HCT116 (cell line): ENCODE results near the gene RNU1-1. TPM values are rescaled to one million over a fixed set of nuclear protein-coding genes. Genes with fewer than 3 reads are reported as not detected.
"Not testable (repeated sequence)": the region's sequence is repeated elsewhere in the genome, so short reads cannot be mapped to it uniquely, and the experiment has no call there.

Experiments used
- ATAC-seq: fragments of 200-7000 bp; cut with Tn5 transposase; 2 replicates; pipeline ENCODE4 v1.9.1; 2020; ENCODE audit warnings: mild to moderate bottlenecking, moderate library complexity
- BruUV-seq: library from RNA; stranded (reverse); fragments of 400-500 nt; replicated peaks from 2 replicates; lab custom pipeline; 2021; lab: Mats Ljungman, UMichigan
- CTCF ChIA-PET: fragments of 300-600 bp; sonication (Branson Sonifier 250); formaldehyde crosslinking; loops from one replicate; lab custom pipeline; 2021; ENCODE audit warnings: antibody characterized with exemption; lab: Charles Lee
- POLR2A ChIA-PET: fragments of 300-600, 350-600 bp; sonication (Branson Sonifier 250); formaldehyde crosslinking; loops from one replicate; lab custom pipeline; 2021; ENCODE audit warnings: antibody characterized with exemption; lab: Charles Lee
- RAD21 ChIA-PET, 2 experiments: fragments of 300-600 bp; sonication (Branson Sonifier 250); formaldehyde crosslinking; loops; one replicate each; lab custom pipeline; 2023; ENCODE audit warnings: low total read pairs in 2 of 2; ENCODE audit not compliant: uncharacterized antibody in 2 of 2, unreplicated experiment in 2 of 2, low non-redundant PET in 1 of 2; lab: Charles Lee
- DNase-seq: peaks from one replicate; pipeline ENCODE4 v3.0.0-alpha.2; 2010; ENCODE audit warnings: low read depth, low spot score
- H2AFZ ChIP-seq: fragments of 200-600 bp; shearing (Covaris generic), sonication (generic); 2 replicates; pipeline ENCODE4 v1.6.1; 2017; ENCODE audit warnings: low read depth, mixed run types, mixed read lengths, antibody characterized with exemption, low read length; ENCODE audit not compliant: poor library complexity, severe bottlenecking
- H3K27ac ChIP-seq: 2 replicates; pipeline ENCODE4 v1.5.1; 2012; ENCODE audit warnings: low read depth, low read length
- H3K27me3 ChIP-seq: fragments of 200-600 bp; sonication (generic); 2 replicates; pipeline ENCODE4 v1.6.1; 2016; ENCODE audit warnings: mixed run types, low read length, mixed read lengths; ENCODE audit not compliant: insufficient read depth
- H3K36me3 ChIP-seq, 2 experiments: fragments of 200-500 bp in 1 of 2; fragments of 200-600 bp in 1 of 2; sonication (Bioruptor generic) in 1 of 2; sonication (generic) in 1 of 2; 2 replicates each; pipeline versions ENCODE4 v1.5.1 to v1.6.1; 2014 to 2016; ENCODE audit warnings: low read length in 2 of 2, inconsistent platforms in 1 of 2, mixed read lengths in 1 of 2, mixed run types in 1 of 2; ENCODE audit not compliant: insufficient read depth in 2 of 2, control insufficient read depth in 1 of 2
- H3K4me1 ChIP-seq, 2 experiments: fragments of 200-600 bp in 1 of 2; sonication (generic) in 1 of 2; 2 replicates each; pipeline versions ENCODE4 v1.5.1 to v1.6.1; 2012 to 2017; ENCODE audit warnings: low read length in 2 of 2, inconsistent platforms in 1 of 2, mild to moderate bottlenecking in 1 of 2, mixed read lengths in 1 of 2, mixed run types in 1 of 2, moderate library complexity in 1 of 2; ENCODE audit not compliant: insufficient read depth in 2 of 2, control insufficient read depth in 1 of 2
- H3K4me2 ChIP-seq: fragments of 200-600 bp; sonication (generic); 2 replicates; pipeline ENCODE4 v1.6.1; 2017; ENCODE audit warnings: mixed run types, low read length, mixed read lengths
- H3K4me3 ChIP-seq, 2 experiments: fragments of 200-600 bp in 1 of 2; sonication (generic) in 1 of 2; replicated peaks in 1 of 2; 2 replicates each; pipeline ENCODE4 v1.5.1; 2011 to 2016; ENCODE audit warnings: low read length in 2 of 2, control low read depth in 1 of 2, low read depth in 1 of 2, mild to moderate bottlenecking in 1 of 2, mixed read lengths in 1 of 2, mixed run types in 1 of 2
- H3K79me2 ChIP-seq: fragments of 200-600 bp; sonication (generic); 2 replicates; pipeline ENCODE4 v1.6.1; 2017; ENCODE audit warnings: mild to moderate bottlenecking, mixed run types, low read length, moderate library complexity, mixed read lengths; ENCODE audit not compliant: insufficient read depth
- H3K9ac ChIP-seq: fragments of 200-600 bp; sonication (generic); 2 replicates; pipeline ENCODE4 v1.6.1; 2016; ENCODE audit warnings: low read length, mixed read lengths
- H3K9me2 ChIP-seq: fragments of 200-600 bp; sonication (generic), shearing (Covaris generic); 2 replicates; pipeline ENCODE4 v1.6.1; 2017; ENCODE audit warnings: mixed run types, mild to moderate bottlenecking, moderate library complexity; ENCODE audit not compliant: insufficient read depth
- H3K9me3 ChIP-seq, 2 experiments: fragments of 200-500 bp in 1 of 2; fragments of 200-600 bp in 1 of 2; sonication (Bioruptor generic) in 1 of 2; sonication (generic) in 1 of 2; 2 replicates each; pipeline ENCODE4 v1.6.1; 2014 to 2017; ENCODE audit warnings: low read length in 2 of 2, mixed read lengths in 2 of 2, inconsistent platforms in 1 of 2, low read depth in 1 of 2, mild to moderate bottlenecking in 1 of 2, mixed run types in 1 of 2, moderate library complexity in 1 of 2; ENCODE audit not compliant: control insufficient read depth in 1 of 2, insufficient read depth in 1 of 2
- H4K20me1 ChIP-seq: fragments of 200-600 bp; sonication (generic), shearing (Covaris generic); 2 replicates; pipeline ENCODE4 v1.6.1; 2017; ENCODE audit warnings: mixed run types, mild to moderate bottlenecking, moderate library complexity; ENCODE audit not compliant: insufficient read depth
- CTCF ChIP-seq, 3 experiments: fragments of 200-600 bp in 1 of 3; sonication (generic) in 1 of 3; IDR thresholded peaks in 2 of 3; conservative IDR thresholded peaks in 1 of 3; 2 replicates each; pipeline ENCODE4 v1.5.1; 2012 to 2017; ENCODE audit warnings: low read depth in 2 of 3, low read length in 2 of 3, antibody characterized with exemption in 1 of 3, borderline replicate concordance in 1 of 3, control low read depth in 1 of 3, mild to moderate bottlenecking in 1 of 3, mixed read lengths in 1 of 3, mixed run types in 1 of 3, moderate library complexity in 1 of 3; ENCODE audit not compliant: insufficient read depth in 1 of 3
- EGR1 ChIP-seq: IDR thresholded peaks from 2 replicates; pipeline ENCODE4 v1.6.1; 2012; ENCODE audit warnings: low read depth
- EZH2 ChIP-seq: fragments of 200-600 bp; sonication (generic); IDR thresholded peaks from 2 replicates; pipeline ENCODE4 v1.6.1; 2017; ENCODE audit warnings: antibody characterized with exemption, mixed run types
- FOSL1 ChIP-seq: IDR thresholded peaks from 2 replicates; pipeline ENCODE4 v1.6.1; 2012; ENCODE audit warnings: low read depth
- MAX ChIP-seq: IDR thresholded peaks from 2 replicates; pipeline ENCODE4 v1.6.1; 2012
- POLR2AphosphoS5 ChIP-seq: IDR thresholded peaks from 2 replicates; pipeline ENCODE4 v1.6.1; 2011; ENCODE audit warnings: mild to moderate bottlenecking, low read depth, low read length, moderate library complexity
- SIN3A ChIP-seq: IDR thresholded peaks from 2 replicates; pipeline ENCODE4 v1.6.1; 2012; ENCODE audit warnings: low read depth
- YY1 ChIP-seq: IDR thresholded peaks from 2 replicates; pipeline ENCODE4 v1.6.1; 2011; ENCODE audit warnings: low read length, low read depth, moderate library complexity, mild to moderate bottlenecking; ENCODE audit not compliant: insufficient replicate concordance; ENCODE audit errors: extremely low read depth
- ZBTB33 ChIP-seq: IDR thresholded peaks from 2 replicates; pipeline ENCODE4 v1.6.1; 2011; ENCODE audit warnings: mild to moderate bottlenecking, low read length, moderate library complexity; ENCODE audit not compliant: insufficient replicate concordance; ENCODE audit errors: extremely low read depth
- ZFX ChIP-seq: fragments of 450-650 bp; IDR thresholded peaks from 2 replicates; pipeline ENCODE4 v1.6.1; 2017
- intact Hi-C: fragments of 100-400 bp; cut with micrococcal nuclease; formaldehyde crosslinking; loops from 2 replicates; pipeline ENCODE4 v1.10.0; 2022
- total RNA-seq: library from RNA; stranded (reverse); gene quantifications from one replicate; pipeline ENCODE4 v1.2.1, GENCODE V29; 2021; ENCODE audit not compliant: unreplicated experiment

Gene RNU1-1
- total RNA-seq, 1 experiment from 2014 or later: 1,685 TPM

GRCh38 chr1:16500466-16500865, 13.6 kb downstream of the RNU1-1 start:
- intact Hi-C loops, H3K4me3 ChIP-seq, BruUV-seq, DNase-seq, RAD21 ChIA-PET, H3K36me3 ChIP-seq, H3K27ac ChIP-seq, H3K79me2 ChIP-seq, H3K9me3 ChIP-seq, H3K9ac ChIP-seq, ATAC-seq, H3K9me2 ChIP-seq, H4K20me1 ChIP-seq, H2AFZ ChIP-seq, H3K27me3 ChIP-seq: not testable (repeated sequence)
- Histone ChIP-seq H3K4me1 (peaks cover 7 to 22% of the 10 kb centered on the region in 2 experiments), H3K4me2 (0 out of 2 replicates have a peak overlapping the region, but pooled peaks have one; percentile 99)
- ChIA-PET POLR2A (interaction anchor here (0.7 to 1.0 kb wide), 2 partner anchors 11 to 14 kb away, joined by 3 to 5 read pairs; partner anchors contain the start of gene RNU1-1), CTCF (interaction anchor here (0.8 kb wide), 1 partner anchor 120 kb away, joined by 3 read pairs; no protein-coding TSS in a partner anchor)

GRCh38 chr1:16498573-16499413, 15.3 kb downstream of the RNU1-1 start:
- H3K9me3 ChIP-seq: no peaks in the 10 kb centered on the region
- peak overlapping the region; percentile 99 for H3K4me2 ChIP-seq
- ATAC-seq: peak; percentile 95
- H3K79me2 ChIP-seq: no peaks in the 10 kb centered on the region
- peak; percentile 8 for TF ChIP-seq YY1
- TF ChIP-seq EGR1: peak; percentile 74; the same call in 1 of the 2 replicates
- no peak for TF ChIP-seq FOSL1
- peak; percentile 50 for TF ChIP-seq MAX
- TF ChIP-seq POLR2AphosphoS5: peak; percentile 80
- 0 out of 2 replicates have a peak, but pooled peaks have one; percentile 32 for TF ChIP-seq SIN3A
- no peak for TF ChIP-seq EZH2
- TF ChIP-seq CTCF (IDR thresholded peaks at IDR 0.05 in 2 of 3, conservative IDR thresholded peaks at IDR 0.05 in 1 of 3; ENCODE audit: borderline replicate concordance in 1 of 3, insufficient read depth in 1 of 3, low read depth in 2 of 3, low read length in 2 of 3): no peak
- peak; percentile 95 for TF ChIP-seq ZFX
- TF ChIP-seq ZBTB33: peak; percentile 6
- H3K27ac ChIP-seq: peak overlapping the region; percentile 83
- peak overlapping the region; percentile 98 for H2AFZ ChIP-seq
- BruUV-seq: no TSS peak
- H3K4me1 ChIP-seq: peaks cover 7 to 22% of the 10 kb centered on the region in 2 experiments
- peak; percentile 57 for DNase-seq
- peak overlapping the region; percentile 57 to 77 for H3K4me3 ChIP-seq
- POLR2A ChIA-PET: no interaction called here
- RAD21 ChIA-PET: no interaction called here
- intact Hi-C loops: no loop called here
- H3K27me3 ChIP-seq: no peaks in the 10 kb centered on the region
- CTCF ChIA-PET: no interaction called here
- H3K9me2 ChIP-seq: no peaks in the 10 kb centered on the region
- H4K20me1 ChIP-seq: no peaks in the 10 kb centered on the region
- H3K9ac ChIP-seq: peak overlapping the region; percentile 77
- H3K36me3 ChIP-seq: no peaks in the 10 kb centered on the region
